Fibroblast of skin of left quadriceps (primary cell): ENCODE results near the gene NAV1.
"Not testable (repeated sequence)": the region's sequence is repeated elsewhere in the genome, so short reads cannot be mapped to it uniquely, and the experiment has no call there.

Experiments
- DNase-seq, 2 experiments: peaks; one replicate each; pipeline ENCODE4 v3.0.0-alpha.2; 2013; ENCODE audit warnings: low read depth in 2 of 2

Gene NAV1

DNA sequence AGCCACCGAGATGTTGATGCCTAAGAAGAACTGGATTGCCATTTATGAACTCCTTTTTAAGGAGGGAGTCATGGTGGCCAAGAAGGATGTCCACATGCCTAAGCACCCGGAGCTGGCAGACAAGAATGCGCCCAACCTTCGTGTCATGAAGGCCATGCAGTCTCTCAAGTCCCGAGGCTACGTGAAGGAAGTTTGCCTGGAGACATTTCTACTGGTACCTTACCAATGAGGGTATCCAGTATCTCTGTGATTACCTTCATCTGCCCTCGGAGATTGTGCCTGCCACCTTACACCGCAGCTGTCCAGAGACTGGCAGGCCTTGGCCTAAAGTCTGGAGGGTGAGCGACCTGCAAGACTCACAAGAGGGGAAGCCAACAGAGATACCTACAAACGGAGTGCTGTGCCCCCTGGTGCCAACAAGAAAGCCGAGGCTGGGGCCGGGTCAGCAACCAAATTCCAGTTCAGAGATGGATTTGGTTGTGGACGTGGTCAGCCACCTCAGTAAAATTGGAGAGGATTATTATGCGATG, 18.8 kb upstream of the NAV1 start:
- not testable (repeated sequence) for DNase-seq

DNA sequence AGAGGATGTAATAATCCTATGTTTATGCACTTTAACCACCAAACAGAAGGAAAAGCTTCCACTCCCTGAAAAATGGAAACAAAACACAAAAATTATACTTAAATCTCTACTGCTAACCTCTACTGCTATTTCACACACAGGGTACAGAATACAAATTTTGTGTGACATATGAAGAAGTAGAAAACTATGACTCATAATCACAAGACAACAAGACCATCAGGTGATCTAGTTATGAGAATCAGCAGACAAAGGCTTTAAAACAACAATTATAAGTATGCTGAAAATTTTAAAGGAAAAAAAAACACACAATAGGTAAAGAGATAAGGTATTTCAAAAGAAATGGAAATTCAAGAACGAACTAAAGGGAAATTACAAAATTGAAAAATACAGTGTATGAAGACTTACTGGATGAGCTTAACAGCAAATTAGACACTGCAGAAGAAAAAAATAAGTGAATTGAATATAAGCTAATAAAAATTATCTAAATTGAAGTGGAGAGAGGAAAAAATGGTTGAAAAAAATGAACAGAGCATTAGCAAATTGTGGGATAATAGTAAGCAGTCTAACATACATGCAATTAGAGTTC, 13.6 kb upstream of the NAV1 start:
- no peak for DNase-seq

- DNase-seq: no peak
These were observed 11.0 kb upstream of the NAV1 start for GRCh38 chr1:201527879-201528278.

DNA sequence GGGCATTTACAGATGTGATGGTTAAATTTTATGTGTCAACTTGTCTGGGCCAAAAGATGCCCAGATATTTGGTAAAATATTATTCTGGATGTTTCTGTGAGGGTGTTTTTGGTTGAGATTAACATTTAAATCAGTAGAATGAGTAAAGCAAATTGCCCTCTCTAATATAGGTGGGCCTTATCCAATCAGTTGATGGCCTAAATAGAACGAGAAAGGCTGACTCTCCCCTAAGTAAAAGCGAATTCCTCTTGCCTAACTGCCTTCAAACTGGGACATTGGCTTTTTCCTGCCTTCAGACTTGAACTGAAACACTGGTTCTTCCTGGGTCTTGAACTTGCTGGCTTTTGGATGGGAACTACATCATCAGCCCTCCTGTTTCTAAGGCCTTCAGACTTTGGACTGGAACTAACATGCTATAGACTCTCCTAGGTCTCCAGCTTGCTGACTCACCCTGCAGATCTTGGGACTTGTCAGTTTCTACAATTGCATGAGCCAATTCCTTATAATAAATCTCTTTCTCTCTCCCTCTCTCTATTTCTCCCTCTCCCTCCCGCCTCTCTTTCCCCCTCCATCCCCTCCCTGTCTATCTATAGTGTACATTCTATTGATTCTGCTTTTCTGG, 10.2 kb upstream of the NAV1 start:
- no peak for DNase-seq

GRCh38 chr1:201530741-201531531, 8.0 kb upstream of the NAV1 start:
- DNase-seq: peak; percentile 82 to 83

DNA sequence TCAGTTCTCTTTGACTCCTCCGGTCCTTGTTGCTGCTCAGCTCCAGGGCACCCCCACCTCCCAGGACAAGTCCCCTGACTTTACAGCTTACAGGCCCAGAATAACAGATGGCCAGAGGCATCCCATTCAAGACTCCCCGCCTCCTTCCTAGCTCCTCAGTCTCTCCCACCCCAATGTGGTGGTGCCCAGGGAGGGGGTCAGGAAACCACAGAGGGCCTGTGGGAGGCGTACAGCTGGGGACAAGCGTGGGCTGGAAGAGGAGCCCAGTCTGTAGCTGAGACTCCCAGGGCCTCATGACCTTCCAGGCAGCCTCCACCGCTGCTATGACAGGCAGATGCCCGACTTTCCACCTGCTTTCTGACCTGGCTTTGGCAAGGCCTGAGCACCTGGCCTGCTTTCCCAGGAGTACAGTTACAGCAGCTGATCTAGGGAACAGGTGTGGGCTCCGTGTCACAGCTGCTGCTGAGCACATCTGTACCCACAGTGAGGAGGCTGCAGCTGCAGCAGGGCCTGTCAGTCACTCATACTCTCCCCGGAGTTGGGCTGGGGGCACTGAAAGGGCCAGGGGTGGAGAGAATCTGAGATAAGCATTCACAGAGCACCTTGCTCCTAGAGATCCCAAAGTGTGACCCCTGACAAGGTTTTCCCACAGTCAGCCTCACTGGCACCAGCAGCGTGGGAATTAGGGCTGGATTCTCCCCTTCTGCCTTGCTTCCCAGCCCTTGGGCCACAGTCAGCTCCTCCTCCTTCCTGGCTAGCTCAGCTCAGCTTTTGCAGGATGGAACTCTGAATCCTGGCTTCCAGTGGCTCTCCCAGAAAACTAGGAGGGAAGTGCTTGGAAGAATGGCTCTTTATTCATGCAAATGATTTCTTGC, 7.1 kb upstream of the NAV1 start:
- no peak for DNase-seq

- DNase-seq: no peak
These were observed 5.1 kb upstream of the NAV1 start for GRCh38 chr1:201533836-201534235.

- no peak for DNase-seq
These were observed 3.6 kb upstream of the NAV1 start for GRCh38 chr1:201535046-201535918.

GRCh38 chr1:201535919-201536245, 3.0 kb upstream of the NAV1 start:
- no peak for DNase-seq

DNA sequence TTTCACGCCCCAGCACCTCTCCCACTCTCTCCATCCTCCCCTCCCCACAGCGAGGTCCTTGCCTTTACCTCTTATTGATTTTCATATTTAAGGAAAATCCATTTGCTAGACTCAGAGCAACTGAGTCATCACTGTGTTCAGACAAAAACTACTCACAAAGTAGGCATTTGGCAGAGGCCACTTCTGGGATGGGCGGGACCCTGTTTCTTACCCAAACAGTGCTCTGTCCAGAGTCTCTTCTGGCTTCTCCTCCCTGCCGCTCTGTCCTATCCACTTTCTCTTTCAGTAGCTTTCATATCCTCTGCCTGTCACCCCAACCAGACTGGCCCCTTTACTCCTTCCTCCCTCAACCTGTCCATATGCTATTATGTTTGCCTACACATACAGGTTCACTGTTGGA, 2.4 kb upstream of the NAV1 start:
- no peak for DNase-seq

DNA sequence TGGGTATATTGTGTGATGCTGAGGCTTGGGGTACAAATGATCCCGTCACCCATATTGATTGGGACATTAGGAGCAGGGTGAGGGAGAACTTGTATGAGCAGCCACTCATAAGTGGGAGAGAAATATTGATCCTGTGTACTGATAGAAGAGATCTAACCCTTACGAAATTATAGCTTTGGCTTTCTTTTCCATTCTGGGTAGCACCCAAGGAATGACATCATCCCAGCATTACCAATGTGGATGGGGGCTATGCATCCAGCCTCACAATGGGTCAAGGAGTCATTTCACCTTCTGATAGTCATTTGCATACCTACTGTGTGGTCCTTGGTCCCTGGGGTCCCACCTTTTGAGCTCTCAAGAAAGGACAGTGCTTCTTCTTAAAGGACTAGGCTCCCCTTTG, 1.9 kb upstream of the NAV1 start:
- DNase-seq: no peak

GRCh38 chr1:201537467-201537866, 1.5 kb upstream of the NAV1 start:
- no peak for DNase-seq

- DNase-seq: no peak
These were observed 876 bp upstream of the NAV1 start for GRCh38 chr1:201537891-201538611.

- no peak for DNase-seq
These were observed 869 bp downstream of the NAV1 start for GRCh38 chr1:201539561-201540431.

DNA sequence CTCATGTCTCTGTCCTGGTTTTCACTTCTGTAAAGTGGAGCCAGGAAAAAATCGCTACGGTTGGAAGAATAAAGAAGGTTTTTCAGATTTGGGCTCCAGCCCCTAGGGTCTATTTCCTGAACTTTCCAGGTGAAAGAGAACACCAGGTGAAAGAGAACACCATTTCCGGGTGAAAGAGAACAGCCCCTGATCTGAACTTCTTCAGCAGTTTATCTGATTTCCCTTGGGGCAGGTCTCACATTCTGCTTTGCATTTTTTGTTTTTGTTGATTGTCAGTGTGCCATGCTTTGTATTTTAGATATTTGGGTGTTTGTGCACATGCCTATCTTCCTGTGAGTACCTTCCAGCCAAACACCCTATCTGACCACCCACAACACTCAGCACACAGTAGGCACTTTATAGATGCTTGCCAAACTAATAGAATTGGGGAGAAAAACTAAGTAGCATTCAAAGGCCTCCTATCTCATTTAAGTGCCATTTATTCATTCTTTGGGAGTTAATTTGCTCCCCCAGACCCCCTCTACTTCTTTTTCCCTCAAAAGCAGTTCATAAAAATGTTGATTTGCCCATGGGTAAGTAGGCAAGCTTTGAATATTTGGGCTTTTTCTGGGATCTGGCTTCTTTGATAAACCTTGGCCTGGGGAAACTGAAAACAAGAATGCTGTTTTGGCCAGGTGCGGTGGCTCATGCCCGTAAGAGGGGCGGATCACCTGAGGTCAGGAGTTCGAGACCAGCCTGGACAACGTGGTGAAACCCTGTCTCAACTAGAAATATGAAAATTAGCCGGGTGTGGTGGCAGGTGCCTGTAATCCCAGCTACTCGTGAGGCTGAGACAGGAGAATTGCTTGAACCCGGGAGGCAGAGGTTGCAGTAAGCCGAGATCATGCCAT, 2.2 kb downstream of the NAV1 start:
- DNase-seq: no peak

DNA sequence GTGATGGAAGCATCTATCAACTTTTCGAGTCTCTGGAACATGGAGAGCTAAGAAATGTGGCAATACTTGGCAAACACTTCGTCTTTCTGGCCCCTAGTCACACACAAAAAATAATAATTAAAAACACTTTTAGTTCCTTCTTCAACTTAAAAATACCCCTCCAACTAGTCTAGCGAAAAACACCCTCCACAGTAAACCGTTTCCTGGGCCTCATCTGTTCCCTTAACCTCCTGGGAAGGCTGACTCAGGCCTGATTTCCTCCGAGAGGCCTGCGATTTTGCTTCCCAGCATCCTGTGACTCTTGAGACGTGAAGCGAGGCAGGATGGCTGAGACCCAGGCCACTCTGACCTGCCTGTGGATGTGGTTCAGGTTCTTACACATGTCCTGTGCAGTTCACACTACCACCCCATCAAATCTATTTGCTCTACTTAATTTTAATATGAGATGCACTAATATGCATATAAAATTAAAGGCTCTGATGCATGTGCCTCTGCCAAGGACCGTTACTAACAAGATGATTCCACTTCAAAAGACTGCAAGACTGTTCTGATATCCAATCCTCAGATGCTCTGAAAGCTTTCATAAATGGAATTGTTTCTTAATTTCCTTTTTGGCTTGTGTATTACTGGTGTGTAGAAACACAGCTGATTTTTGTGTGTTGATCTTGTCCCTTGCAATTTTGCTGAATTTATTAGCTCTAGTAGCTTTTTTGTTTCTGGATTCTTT, 3.5 kb downstream of the NAV1 start:
- peak; percentile 65 to 67 for DNase-seq

DNA sequence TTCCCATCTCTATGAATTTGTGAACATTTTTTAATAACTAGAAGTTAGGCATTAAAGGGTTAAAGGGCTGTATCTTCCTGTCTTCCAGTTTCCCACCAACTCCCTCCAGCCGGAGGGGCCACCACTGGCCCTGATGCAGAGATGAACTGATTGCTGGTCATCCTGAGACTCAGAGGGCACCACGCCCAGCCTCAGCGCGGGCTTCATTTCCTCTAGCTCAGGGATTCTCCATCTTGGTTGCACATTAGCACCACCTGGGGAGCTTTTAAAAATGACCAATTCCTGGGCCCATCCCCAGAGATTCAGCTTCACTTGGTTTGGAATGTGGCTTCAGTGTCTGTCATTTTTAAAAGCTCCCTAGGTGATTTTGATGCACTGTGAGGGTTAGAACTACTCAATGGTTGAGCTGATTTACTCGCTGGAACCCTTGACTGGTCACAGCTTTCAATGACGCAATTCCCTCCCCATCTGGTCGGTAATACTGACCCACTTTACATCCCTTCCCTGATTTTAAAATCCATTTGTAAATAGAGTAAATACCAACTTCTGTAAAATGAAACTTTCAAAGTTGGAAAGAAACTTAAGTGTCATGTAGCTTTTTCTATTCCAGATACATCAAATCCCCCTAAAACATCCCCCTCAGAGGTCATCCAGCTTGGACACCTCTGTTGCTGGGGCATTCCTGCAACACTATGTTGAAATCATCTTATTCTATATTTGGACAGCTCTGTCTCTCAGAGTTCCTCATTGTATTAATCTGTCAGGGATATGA, 5.1 kb downstream of the NAV1 start:
- DNase-seq: no peak
